GM19455 (cell line): ENCODE measurements around the gene CAMTA1.
A peak's percentile ranks its signal among the peaks of the same experiment; 100 is the strongest.
"Not testable (repeated sequence)": the region's sequence is repeated elsewhere in the genome, so short reads cannot be mapped to it uniquely, and the experiment has no call there.

Experiments
- ATAC-seq: cut with Tn5 transposase; IDR thresholded peaks from one replicate; pipeline ENCODE4 v1.9.1; 2021; ENCODE audit not compliant: unreplicated experiment

Gene CAMTA1

DNA sequence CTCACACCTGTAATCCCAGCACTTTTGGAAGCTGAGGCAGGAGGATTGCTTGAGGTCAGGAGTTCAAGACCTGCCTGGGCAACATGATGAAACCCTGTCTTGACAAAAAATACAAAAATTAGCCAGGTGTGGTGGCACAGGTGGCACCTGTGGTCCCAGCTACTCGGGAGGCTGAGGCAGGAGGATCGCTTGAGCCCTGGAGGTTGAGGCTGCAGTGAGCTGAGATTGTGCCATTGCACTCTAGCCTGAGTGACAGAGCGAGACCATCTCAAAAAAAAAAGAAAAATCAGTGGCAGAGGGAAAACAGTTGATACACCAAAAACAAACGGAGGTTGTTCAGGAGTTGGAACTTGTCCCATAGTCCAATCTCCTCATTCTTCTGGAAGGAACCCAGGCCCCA, 904.1 kb downstream of the CAMTA1 start:
- ATAC-seq = not testable (repeated sequence)

DNA sequence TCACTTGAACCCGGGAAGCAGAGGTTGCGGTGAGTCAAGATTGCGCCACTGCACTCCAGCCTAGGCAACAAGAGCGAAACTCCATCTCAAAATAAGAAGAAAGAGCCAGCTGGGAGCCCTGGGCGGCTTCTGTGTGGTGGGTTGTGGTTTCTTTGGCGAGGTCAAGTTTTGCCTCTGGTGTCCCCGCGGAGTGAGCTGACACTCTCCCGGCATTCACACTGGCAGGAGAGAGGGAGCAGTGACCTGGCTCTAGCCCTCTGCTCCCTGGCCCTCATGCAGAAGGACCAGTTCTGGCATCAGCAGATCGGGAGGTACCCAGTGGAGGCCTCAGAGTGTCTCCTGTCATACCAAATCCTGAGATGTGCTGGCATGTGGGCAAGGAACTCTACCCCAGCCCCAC, 904.8 kb downstream of the CAMTA1 start:
- no peak for ATAC-seq

GRCh38 chr1:7690496-7691182, 905.4 kb downstream of the CAMTA1 start:
- no peak for ATAC-seq

DNA sequence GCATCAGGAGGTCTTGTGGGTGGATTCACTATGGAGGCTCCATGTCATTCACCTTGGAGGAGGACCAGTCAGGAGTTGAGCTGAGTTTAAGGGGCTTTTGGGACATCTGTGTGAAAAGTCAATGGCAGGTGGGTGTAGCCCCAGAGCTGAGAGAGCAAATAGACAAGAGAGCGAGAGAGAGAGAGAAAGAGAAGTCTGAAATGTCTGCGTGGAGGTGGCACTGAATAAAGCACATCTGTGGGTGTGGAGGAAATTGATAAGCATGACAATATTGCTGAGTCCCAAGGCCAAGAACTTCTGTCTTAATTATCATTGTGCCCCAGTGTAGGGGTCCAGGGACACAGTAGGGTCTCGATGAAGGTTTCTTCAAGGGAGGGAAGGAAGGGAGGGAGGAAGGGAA, 906.3 kb downstream of the CAMTA1 start:
- ATAC-seq = no peak

DNA sequence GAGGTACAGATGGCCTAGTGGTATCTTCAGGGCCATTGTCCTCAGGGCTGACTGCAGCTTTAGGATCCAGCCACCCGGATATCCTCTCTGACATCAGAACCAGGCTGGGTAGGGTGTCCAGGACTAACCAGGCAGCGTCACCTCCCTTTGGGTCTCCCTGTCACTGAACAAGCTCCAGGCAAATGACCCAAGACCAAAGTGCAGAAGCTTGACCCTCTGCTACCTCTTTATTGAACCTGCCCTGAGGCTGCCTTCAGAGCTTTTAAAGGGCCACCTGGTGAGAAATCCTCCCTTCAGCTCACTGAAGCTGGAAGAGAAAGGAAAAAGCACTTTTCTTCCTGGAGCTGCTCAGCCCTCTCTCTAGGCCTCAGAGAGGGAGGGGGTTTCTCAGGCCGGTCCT, 906.8 kb downstream of the CAMTA1 start:
- no peak for ATAC-seq

DNA sequence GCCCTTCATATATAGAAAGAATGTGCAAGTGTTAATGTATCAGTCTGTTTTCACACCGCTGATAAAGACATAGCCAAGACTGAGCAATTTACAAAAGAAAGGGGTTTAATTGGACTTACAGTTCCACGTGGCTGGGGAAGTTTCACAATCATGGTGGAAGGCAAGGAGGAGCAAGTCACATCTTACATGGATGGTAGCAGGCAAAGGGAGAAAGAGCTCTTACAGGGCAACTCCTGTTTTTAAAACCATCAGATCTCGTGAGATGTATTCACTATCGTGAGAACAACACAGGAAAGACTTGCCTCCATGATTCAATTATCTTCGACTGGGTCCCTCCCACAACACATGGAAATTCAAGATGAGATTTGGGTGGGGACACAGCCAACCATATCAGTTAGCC, 907.8 kb downstream of the CAMTA1 start:
- ATAC-seq = not testable (repeated sequence)

DNA sequence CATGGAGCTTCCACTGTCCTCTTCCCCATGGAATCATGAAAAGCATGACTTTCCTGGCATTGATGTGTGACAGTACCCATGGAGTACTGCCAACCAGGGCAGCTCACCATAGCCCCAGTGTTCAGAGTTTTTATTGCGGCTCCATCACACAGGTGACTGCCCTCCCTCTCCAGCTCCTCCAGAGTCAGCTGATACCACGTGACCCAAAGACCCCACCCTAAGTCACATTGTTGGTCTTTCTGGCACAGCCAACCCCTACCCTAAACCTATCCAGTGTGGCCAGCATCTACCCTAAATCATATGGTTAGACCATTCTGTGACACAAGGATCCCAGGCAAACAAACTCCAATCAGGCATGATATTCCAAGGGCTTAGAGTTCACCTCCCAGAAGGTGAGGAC, 908.4 kb downstream of the CAMTA1 start:
- no peak for ATAC-seq

- ATAC-seq = no peak
Measured at GRCh38 chr1:7694600-7695496, 909.6 kb downstream of the CAMTA1 start.

DNA sequence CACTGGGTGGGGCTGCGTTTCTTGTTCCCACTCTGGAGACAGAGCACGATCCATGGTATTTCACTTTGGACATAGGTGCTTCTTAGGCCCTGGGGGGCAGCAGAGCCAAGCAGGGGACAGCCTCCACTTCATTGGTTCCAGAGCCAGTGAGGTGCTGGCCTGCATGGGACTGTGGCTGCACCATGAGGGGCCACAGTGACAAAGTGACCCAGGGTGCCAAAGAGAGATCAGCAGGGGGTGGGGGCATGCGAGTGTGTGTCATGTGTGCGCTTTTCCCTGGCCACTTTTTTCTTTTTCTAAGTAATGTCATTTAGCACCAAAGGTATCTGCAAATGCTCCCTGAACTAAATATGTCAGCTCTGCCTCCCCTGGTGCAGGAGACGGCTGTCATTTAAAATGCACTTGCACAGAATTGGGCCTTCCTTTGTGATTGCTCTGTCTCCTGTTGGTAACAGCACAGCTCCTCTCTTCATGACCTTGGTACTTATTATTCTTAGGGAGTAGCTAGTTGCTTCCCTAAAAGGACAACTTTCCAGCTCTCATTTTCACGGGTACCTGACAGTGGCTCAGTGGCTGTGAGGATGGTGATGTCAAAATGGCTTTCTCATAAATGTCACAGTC, 910.4 kb downstream of the CAMTA1 start:
- ATAC-seq = no peak

- no peak for ATAC-seq
Measured at GRCh38 chr1:7698641-7699040, 913.4 kb downstream of the CAMTA1 start.

DNA sequence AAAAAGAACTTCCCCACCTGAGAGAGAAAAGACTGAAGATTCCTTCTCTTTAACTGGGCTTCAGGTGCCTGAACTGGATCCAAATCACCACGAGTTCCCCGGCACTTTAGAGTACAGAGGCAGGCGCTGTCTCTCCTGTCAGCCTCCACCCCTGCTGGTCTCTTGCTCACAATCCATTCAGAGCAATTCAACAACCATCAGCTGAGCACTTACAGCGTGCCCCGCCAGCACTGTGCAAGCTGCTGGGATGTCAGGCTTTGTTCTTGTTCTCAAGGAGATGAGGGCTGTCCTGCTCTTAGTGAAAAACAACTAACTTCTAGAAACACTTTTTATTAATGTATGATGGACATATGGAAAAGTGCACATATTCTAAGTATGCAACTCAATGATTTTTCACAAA, 917.1 kb downstream of the CAMTA1 start:
- no peak for ATAC-seq

DNA sequence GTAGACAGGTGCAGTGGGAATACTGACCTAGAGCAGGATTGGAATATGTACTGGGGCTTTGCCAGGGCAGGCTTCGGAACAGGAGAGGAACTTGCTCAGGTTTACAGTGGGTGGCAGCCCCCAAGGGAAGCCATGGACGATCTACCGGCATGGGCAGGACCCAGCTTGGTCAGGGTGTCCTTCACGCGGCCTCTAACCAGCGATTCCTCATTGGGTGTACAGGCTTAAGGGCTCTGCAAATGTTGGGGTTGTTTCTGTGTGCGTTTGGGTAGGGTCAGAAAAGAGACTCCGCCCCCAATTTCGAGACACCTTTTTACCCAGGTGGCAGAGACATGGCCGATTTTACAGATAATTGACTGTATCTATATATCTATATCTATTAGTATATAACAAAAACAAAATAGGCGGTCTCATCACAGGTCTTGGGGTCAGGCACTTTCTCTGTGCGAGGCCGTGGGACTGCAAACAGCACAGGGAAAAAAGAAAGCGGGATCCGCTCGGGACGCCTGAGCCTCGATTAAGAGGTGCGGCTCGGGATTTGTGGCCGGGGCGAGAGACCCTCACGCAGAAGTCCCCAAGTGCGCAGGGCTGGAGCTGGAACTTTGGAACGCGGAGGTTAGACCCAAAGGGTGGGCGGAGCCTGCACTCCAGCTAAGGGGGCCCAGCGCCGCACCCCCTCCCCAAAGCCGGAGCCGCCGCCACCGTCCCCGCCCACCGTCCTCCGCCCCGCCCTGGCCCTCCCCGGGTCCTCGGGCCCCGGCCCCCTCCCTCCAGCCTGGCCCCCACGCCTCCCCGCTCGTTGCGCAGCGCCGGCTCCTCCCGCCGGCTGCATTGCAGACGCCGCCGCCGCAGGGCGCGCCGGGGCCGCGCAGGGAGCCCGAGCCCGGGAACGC, 918.3 kb downstream of the CAMTA1 start:
- no peak for ATAC-seq

- peak; percentile 93 for ATAC-seq
Measured at GRCh38 chr1:7704214-7705047, 919.2 kb downstream of the CAMTA1 start.

GRCh38 chr1:7705048-7705907, 920.0 kb downstream of the CAMTA1 start:
- ATAC-seq = no peak

GRCh38 chr1:7705908-7706216, 920.6 kb downstream of the CAMTA1 start:
- ATAC-seq = no peak

GRCh38 chr1:7707527-7707926, 922.3 kb downstream of the CAMTA1 start:
- no peak for ATAC-seq

DNA sequence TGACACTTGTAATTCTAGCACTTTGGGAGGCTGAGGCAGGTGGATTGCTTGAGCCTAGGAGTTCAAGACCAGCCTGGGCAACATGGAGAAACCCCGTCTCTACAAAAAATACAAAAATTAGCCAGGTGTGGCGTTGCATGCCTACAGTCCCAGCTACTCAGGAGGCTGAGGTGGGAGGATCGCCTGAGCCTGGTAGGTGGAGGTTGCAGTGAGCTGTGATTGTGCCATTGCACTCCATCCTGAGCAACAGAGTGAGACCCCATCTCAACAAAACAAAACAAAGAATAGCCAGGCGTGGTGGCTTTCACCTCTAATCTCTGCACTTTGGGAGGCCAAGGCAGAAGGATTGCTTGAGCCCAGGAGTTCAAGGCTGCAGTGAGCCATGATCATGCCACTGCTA, 922.8 kb downstream of the CAMTA1 start:
- ATAC-seq = not testable (repeated sequence)

DNA sequence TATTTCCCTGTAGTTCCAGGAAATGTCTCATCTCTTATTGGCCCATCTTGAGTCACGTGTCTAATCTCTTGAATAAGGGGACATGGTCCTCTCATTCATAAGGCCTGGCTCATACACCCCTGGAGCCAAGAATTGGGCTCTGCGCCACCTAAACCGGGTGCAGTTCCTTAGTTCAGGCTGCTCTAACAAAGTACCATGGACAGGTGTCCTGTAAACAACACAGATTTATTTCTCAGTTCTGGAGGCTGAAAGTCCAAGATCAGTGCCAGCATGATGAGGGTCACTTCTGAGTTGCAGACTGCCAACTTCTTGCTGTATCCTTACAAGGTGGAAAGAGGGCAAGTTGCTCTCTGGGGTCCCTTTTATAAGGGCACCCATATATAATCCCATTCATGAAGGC, 925.6 kb downstream of the CAMTA1 start:
- ATAC-seq = no peak

DNA sequence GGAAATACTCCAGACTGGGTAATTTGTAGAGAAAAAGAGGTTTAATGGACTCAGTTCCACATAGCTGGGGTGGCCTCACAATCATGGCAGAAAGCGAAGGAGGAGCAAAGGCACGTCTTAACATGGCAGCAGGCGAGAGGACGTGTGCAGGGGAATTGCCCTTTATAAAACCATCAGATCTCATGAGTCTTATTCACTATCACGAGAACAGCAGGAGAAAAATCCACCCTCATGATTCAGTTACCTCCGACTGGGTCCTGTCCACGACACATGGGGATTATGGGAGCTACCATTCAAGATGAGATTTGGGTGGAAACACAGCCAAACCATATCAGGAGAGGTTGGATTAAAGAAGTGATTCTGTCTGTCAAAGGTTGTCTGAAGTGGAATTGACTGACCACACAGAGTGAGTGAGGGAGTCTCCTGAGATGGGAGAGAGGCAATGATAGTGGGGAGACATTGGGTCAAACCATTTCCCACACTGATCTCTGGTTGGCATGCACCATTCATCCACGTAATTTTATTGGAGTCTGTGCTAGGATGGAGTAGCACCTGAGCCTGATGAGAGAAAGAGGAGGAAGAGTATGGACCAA, 927.6 kb downstream of the CAMTA1 start:
- no peak for ATAC-seq
